ENCODE data around the gene AVEN. TPM values are rescaled to one million over a fixed set of nuclear protein-coding genes. Genes with fewer than 3 reads are reported as not detected.

The AVEN gene
- total and polyA plus RNA-seq, 2 experiments from 2014 or later, result 10.7 to 31.7 TPM

DNA sequence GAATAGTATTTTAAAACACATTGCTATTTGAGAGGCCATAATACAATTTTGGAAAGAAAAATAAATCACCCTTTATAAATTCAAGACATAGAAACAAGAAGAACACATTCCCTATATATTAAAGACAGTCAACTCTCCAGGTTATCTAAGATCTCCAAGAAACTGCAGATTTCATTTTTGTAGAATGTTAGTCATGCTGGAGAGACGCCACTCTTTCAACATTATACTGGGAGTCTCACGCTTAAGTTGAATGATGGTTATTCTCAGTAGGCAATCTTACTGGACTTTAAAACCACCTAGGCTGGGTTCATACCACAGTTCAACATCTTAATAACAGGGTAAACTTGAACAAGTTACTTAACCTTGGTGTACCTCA is 74.4 kb downstream of the AVEN start:
- H3K36me3 ChIP-seq, result no peaks in the 10 kb centered on the region
- no peak overlapping the region for H3K4me3 ChIP-seq
- DNase-seq (ENCODE audit: low read depth in 1 of 2, low spot score in 1 of 2), result no peak
- H3K27me3 ChIP-seq, result no peaks in the 10 kb centered on the region
- no peak overlapping the region for H3K27ac ChIP-seq
- TF ChIP-seq, protein P1, sequence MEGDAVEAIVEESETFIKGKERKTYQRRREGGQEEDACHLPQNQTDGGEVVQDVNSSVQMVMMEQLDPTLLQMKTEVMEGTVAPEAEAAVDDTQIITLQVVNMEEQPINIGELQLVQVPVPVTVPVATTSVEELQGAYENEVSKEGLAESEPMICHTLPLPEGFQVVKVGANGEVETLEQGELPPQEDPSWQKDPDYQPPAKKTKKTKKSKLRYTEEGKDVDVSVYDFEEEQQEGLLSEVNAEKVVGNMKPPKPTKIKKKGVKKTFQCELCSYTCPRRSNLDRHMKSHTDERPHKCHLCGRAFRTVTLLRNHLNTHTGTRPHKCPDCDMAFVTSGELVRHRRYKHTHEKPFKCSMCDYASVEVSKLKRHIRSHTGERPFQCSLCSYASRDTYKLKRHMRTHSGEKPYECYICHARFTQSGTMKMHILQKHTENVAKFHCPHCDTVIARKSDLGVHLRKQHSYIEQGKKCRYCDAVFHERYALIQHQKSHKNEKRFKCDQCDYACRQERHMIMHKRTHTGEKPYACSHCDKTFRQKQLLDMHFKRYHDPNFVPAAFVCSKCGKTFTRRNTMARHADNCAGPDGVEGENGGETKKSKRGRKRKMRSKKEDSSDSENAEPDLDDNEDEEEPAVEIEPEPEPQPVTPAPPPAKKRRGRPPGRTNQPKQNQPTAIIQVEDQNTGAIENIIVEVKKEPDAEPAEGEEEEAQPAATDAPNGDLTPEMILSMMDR (IDR thresholded peaks at IDR 0.05; ENCODE audit: low read depth, low read length), result no peak
- no peaks in the 10 kb centered on the region for H3K9me3 ChIP-seq (ENCODE audit: low read depth)
- peaks cover 15% of the 10 kb centered on the region for H3K4me1 ChIP-seq (ENCODE audit: low read depth)

DNA sequence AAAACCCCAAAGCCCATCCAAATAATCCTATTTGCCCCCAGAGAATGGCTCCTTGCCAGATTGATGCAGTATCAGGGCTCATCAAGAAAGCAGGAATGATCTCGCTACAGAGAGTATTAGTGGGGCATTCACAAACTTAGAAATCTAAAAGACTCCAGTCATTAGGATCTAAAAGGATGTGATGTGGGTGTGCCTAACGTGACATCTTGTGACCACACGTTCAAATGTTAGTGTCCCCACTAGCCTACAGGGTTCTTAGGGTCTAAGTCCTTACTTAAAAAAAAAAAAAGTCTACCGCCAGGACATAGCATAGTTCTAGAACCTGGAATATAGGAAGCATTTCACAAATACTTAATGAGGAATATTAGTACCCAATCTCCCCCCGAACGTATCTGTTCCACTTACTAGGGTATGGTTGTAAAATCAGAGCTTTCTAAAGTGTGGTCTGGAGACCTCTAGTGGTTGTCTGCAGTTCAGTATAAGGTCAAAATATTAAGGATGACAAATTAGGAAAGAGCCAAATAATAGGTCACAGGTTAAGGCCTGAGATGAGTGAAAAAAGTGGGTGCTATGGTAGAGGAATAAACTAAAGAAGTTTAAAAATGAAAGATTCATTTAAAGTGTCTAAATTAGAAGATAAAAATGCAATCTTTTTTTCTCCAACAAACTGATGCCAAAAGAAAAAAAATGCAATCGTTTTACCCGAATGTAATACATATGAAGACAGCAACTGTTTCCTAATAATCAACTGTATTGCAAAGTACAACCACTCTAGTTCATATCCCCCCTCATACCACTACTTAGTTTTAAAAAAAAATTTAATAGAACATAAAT is 75.0 kb downstream of the AVEN start:
- Histone ChIP-seq H3K9me3 (ENCODE audit: low read depth) (no peaks in the 10 kb centered on the region), H3K4me3 (no peak overlapping the region), H3K27ac (no peak overlapping the region), H3K36me3 (no peaks in the 10 kb centered on the region), H3K4me1 (ENCODE audit: low read depth) (peaks cover 15% of the 10 kb centered on the region), H3K27me3 (no peaks in the 10 kb centered on the region)
- TF ChIP-seq, protein P1 (IDR thresholded peaks at IDR 0.05; ENCODE audit: low read depth, low read length), result peak; percentile 87
- peak; percentile 58 to 66 for DNase-seq (ENCODE audit: low read depth in 1 of 2, low spot score in 1 of 2)

DNA sequence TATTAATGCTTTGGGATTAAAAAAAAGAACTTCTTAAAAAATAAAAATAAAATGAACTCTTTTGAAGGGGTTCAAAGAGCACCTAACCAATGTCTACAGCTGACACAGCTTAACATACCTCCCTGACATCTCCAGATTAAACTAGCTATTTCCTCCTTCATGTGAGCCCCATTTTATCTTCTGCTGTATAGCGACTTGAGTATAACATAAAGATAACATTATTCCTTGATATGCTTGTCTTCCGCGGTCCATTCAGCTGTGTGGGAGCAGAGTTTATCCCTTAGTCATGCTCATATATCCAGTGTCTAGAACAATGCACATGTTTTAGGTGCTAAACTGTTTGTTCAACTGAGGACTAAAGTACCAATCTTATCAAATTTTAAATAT is 78.5 kb downstream of the AVEN start:
- TF ChIP-seq, protein P1 (IDR thresholded peaks at IDR 0.05; ENCODE audit: low read depth, low read length), result no peak
- no peak overlapping the region for H3K27ac ChIP-seq

DNA sequence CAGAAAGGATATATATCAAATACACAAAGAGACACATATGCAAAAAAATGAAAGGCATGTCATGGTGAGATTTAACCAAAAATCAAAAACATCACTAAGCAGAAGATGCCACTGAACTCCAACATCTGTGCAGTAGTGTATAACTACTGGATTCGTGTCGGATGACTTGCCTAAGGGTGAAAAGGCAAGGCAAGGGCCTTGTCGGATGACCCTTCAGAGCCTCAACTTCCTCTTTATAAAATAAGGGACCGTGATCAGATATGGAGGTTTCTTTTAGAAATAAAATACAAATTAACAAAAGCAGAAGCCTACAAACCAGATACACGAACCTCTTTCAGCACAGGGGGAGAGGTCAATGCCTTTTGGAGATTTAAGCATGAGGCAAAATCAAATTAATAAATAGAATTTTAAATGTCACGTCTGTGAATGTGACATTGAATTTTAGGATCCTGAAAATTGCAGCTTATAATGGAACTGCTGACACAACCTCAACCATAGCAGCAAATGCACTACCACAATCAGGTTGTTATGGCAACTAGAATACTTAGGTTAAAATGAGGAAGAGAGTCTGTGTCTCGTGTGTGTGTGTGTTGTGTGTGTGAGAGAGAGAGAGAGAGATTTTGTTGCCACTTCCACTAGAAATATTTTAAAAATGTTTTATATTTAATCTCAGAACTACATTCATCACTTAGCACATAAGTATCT is 79.0 kb downstream of the AVEN start:
- TF ChIP-seq, protein P1 (IDR thresholded peaks at IDR 0.05; ENCODE audit: low read depth, low read length), result no peak
- Histone ChIP-seq H3K27me3 (no peaks in the 10 kb centered on the region), H3K27ac (no peak overlapping the region), H3K4me1 (ENCODE audit: low read depth) (peaks cover 9% of the 10 kb centered on the region), H3K36me3 (no peaks in the 10 kb centered on the region), H3K9me3 (ENCODE audit: low read depth) (no peaks in the 10 kb centered on the region), H3K4me3 (no peak overlapping the region)
- peak in 1 of 2 donors; percentile 28 for DNase-seq (ENCODE audit: low read depth in 1 of 2, low spot score in 1 of 2)

More for the DNA sequence above, 78.5 kb downstream of the AVEN start:
- Histone ChIP-seq H3K4me1 (ENCODE audit: low read depth) (peaks cover 9% of the 10 kb centered on the region), H3K9me3 (ENCODE audit: low read depth) (no peaks in the 10 kb centered on the region), H3K36me3 (no peaks in the 10 kb centered on the region), H3K27me3 (no peaks in the 10 kb centered on the region), H3K4me3 (no peak overlapping the region)
- DNase-seq (ENCODE audit: low read depth in 1 of 2, low spot score in 1 of 2), result peak in 1 of 2 donors; percentile 50

DNA sequence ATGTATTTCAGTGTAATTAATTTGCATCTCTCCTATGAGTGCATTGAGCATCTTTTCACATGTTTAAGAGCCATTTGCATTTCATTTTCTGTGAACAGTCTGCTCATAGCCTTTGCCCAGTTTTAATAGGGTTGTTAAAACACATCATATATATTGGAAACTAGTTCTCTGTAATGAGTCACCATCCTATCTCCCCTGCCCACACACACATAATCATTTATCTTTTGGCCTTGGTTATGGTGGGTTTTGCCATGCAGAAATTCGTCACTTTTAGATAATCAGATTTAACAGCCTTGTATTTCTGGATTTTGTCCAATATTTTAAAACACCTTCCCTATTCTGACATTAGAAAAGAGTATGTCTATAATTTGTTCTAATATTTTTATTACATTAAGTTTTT is 82.6 kb downstream of the AVEN start:
- Histone ChIP-seq H3K4me1 (ENCODE audit: low read depth) (peaks cover 9% of the 10 kb centered on the region), H3K9me3 (ENCODE audit: low read depth) (no peaks in the 10 kb centered on the region), H3K27me3 (no peaks in the 10 kb centered on the region), H3K27ac (no peak overlapping the region), H3K4me3 (no peak overlapping the region), H3K36me3 (no peaks in the 10 kb centered on the region)
- DNase-seq (ENCODE audit: low read depth in 1 of 2, low spot score in 1 of 2), result peak in 1 of 2 donors; percentile 33
- TF ChIP-seq, protein P1 (IDR thresholded peaks at IDR 0.05; ENCODE audit: low read depth, low read length), result no peak
